Tibial artery (tissue), 4 donors: ENCODE measurements around the gene CDK17.

ENCODE experiments used
- DNase-seq, 2 donors: peaks; one replicate each; pipeline ENCODE4 v3.0.0-alpha.2; 2019
- H3K27ac ChIP-seq, 2 donors: fragments of 200-600 bp; sonication (generic) in 1 of 2; 1 replicate in 1 of 2; 2 replicates in 1 of 2; pipeline ENCODE4 v1.5.1; 2018 to 2019; ENCODE audit warnings: mild to moderate bottlenecking in 1 of 2
- H3K27me3 ChIP-seq, 2 donors: fragments of 200-600 bp; sonication (generic) in 1 of 2; one replicate each; pipeline versions ENCODE4 v1.5.1 to v1.6.0; 2016 to 2019
- H3K36me3 ChIP-seq, 3 donors: fragments of 200-600 bp; sonication (generic) in 2 of 3; one replicate each; pipeline ENCODE4 v1.5.1; 2016 to 2019; ENCODE audit warnings: mild to moderate bottlenecking in 2 of 3
- H3K4me1 ChIP-seq, 4 donors: fragments of 200-600 bp; sonication (generic) in 2 of 4; 1 replicate in 3 of 4; 2 replicates in 1 of 4; pipeline ENCODE4 v1.5.1; 2016 to 2019
- H3K4me3 ChIP-seq, 2 donors: fragments of 200-600 bp; sonication (generic) in 1 of 2; 1 replicate in 1 of 2; 2 replicates in 1 of 2; pipeline ENCODE4 v1.5.1; 2018 to 2019; ENCODE audit warnings: mild to moderate bottlenecking in 2 of 2
- H3K9me3 ChIP-seq, 3 donors: fragments of 200-600 bp; sonication (generic) in 1 of 3; one replicate each; pipeline ENCODE4 v1.5.1; 2016 to 2019
- CTCF ChIP-seq, 2 experiments: fragments of 200-600 bp in 1 of 2; fragments of 450-650 bp in 1 of 2; IDR thresholded peaks; one replicate each; pipeline ENCODE4 v1.5.1; 2017 to 2019; ENCODE audit warnings: antibody characterized with exemption in 2 of 2, mild to moderate bottlenecking in 1 of 2, moderate library complexity in 1 of 2
- intact Hi-C: fragments of 100-400 bp; cut with DNase I; formaldehyde crosslinking; loops from one replicate; pipeline ENCODE4 v1.15.0; 2023; ENCODE audit warnings: low total_unique reads

The CDK17 gene

GRCh38 chr12:96431067-96431466 lies 30.8 kb upstream of the CDK17 start:
- intact Hi-C loops = no loop called here
- no peak overlapping the region for H3K4me3 ChIP-seq
- no peak overlapping the region for H3K27ac ChIP-seq
- no peak for DNase-seq
- no peak for TF ChIP-seq CTCF (IDR thresholded peaks at IDR 0.05)
- no peaks in the 10 kb centered on the region for H3K36me3 ChIP-seq
- H3K4me1 ChIP-seq = no peaks in the 10 kb centered on the region
- no peaks in the 10 kb centered on the region for H3K27me3 ChIP-seq
- no peaks in the 10 kb centered on the region for H3K9me3 ChIP-seq

DNA sequence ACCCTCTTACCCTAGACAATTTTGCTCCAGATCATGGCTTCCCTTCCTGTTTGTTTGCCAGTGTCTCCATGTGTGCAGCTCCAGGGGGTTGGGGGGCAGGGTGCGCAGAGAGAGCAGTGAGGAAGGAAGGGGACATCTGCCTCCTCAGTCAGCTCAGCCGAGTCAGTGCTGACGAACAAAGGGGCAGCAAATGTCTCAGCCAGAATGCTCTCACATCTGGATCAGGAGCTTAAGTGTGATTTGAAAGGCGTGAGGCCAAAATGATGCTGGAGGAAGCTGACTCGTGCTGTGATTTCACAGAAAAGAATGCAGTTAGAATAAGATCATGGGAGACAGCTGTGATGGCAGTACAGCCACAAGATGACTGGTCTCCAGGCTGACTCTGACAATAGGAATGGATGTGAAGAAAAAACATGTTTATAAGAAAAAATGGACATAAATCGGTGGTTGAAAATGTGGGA lies 27.1 kb upstream of the CDK17 start:
- H3K4me1 ChIP-seq = no peaks in the 10 kb centered on the region
- H3K27me3 ChIP-seq = no peaks in the 10 kb centered on the region
- intact Hi-C loops = no loop called here
- peak overlapping the region; percentile 38 for H3K27ac ChIP-seq
- DNase-seq = peak; percentile 73
- no peaks in the 10 kb centered on the region for H3K9me3 ChIP-seq
- no peaks in the 10 kb centered on the region for H3K36me3 ChIP-seq
- no peak for TF ChIP-seq CTCF (IDR thresholded peaks at IDR 0.05)
- no peak overlapping the region for H3K4me3 ChIP-seq

GRCh38 chr12:96425951-96426350 lies 25.7 kb upstream of the CDK17 start:
- DNase-seq = no peak
- no peak overlapping the region for H3K4me3 ChIP-seq
- no peak overlapping the region for H3K27ac ChIP-seq
- no peaks in the 10 kb centered on the region for H3K4me1 ChIP-seq
- no peaks in the 10 kb centered on the region for H3K36me3 ChIP-seq
- no peaks in the 10 kb centered on the region for H3K27me3 ChIP-seq
- intact Hi-C loops = no loop called here
- no peaks in the 10 kb centered on the region for H3K9me3 ChIP-seq
- no peak for TF ChIP-seq CTCF (IDR thresholded peaks at IDR 0.05)

DNA sequence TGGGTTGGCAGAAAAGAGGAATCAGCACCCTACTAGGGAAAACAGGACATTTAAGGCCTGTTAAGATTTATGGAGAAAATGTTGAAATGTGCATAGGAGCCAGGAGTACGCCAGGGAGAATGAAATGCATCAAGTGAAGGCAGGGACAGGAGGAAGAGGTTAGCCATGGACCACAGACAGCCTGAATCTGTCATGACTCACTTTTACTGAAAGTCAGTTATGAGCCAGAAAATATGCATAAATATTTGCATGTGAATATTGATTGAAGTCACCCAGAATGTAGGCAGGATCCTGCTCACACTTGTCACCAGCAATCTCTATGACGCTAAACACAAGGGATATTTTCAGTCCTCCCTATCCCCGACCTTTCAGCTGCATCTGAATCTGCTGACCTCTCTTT lies 25.1 kb upstream of the CDK17 start:
- TF ChIP-seq CTCF (IDR thresholded peaks at IDR 0.05) = no peak
- Histone ChIP-seq H3K4me3 (no peak overlapping the region), H3K36me3 (no peaks in the 10 kb centered on the region), H3K4me1 (no peaks in the 10 kb centered on the region), H3K27ac (no peak overlapping the region), H3K9me3 (no peaks in the 10 kb centered on the region), H3K27me3 (no peaks in the 10 kb centered on the region)
- intact Hi-C loops = no loop called here
- no peak for DNase-seq

DNA sequence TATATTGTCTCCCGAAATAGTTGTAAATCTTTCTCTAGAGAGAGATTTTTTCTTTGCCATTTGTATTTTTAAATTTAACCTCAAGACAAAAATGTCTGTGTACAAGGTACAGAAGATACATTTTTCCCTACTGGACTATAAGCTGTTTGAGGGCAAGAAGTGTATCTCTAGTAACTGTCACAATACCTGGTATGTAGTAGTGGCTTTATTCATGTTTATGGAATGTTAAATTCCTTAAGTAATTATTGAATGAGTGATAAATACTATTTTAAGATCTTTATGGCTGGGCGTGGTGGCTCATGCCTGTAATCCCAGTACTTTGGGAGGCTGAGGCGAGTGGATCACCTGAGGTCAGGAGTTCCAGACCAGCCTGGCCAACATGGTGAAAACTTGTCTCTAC lies 24.4 kb upstream of the CDK17 start:
- H3K4me3 ChIP-seq = no peak overlapping the region
- no peaks in the 10 kb centered on the region for H3K4me1 ChIP-seq
- no peak overlapping the region for H3K27ac ChIP-seq
- no peak for TF ChIP-seq CTCF (IDR thresholded peaks at IDR 0.05)
- H3K9me3 ChIP-seq = no peaks in the 10 kb centered on the region
- no peak for DNase-seq
- intact Hi-C loops = no loop called here
- no peaks in the 10 kb centered on the region for H3K27me3 ChIP-seq
- H3K36me3 ChIP-seq = no peaks in the 10 kb centered on the region

DNA sequence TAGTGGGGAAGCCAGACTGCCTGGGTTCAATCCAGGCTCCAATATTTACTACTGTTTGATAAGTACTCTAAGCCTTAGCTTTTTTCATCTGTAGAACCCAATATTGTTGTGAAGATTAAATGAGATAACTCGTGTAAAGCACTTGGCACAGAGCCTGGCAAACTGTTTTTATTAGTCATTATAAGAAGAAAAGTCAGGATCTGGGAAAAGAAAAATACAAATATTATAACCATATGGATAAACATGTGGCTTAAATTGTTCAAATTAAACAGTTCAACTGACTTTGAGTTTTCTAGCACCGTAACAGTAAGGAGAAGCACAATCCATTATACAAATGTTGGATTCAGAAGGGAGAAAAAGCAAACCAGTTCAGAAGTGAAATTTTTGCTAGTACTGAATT lies 22.0 kb upstream of the CDK17 start:
- intact Hi-C loops = no loop called here

More for the DNA sequence above, 22.0 kb upstream of the CDK17 start:
- Histone ChIP-seq H3K27ac (no peak overlapping the region), H3K4me3 (no peak overlapping the region), H3K9me3 (no peaks in the 10 kb centered on the region), H3K4me1 (no peaks in the 10 kb centered on the region), H3K36me3 (no peaks in the 10 kb centered on the region), H3K27me3 (no peaks in the 10 kb centered on the region)
- DNase-seq = no peak
- TF ChIP-seq CTCF (IDR thresholded peaks at IDR 0.05) = no peak
